Activated naive CD8-positive, alpha-beta T cell treated with anti-CD3 and anti-CD28 coated beads, Interleukin-2, amount 50 U/mL, for 16 hours (primary cell): ENCODE measurements around the gene TOP3B.
"Not testable (repeated sequence)": the region's sequence is repeated elsewhere in the genome, so short reads cannot be mapped to it uniquely, and the experiment has no call there.

Experiments
- DNase-seq: peaks from one replicate; pipeline ENCODE4 v3.0.0-alpha.2; 2020; ENCODE audit warnings: low read depth, low spot score

Gene TOP3B

DNA sequence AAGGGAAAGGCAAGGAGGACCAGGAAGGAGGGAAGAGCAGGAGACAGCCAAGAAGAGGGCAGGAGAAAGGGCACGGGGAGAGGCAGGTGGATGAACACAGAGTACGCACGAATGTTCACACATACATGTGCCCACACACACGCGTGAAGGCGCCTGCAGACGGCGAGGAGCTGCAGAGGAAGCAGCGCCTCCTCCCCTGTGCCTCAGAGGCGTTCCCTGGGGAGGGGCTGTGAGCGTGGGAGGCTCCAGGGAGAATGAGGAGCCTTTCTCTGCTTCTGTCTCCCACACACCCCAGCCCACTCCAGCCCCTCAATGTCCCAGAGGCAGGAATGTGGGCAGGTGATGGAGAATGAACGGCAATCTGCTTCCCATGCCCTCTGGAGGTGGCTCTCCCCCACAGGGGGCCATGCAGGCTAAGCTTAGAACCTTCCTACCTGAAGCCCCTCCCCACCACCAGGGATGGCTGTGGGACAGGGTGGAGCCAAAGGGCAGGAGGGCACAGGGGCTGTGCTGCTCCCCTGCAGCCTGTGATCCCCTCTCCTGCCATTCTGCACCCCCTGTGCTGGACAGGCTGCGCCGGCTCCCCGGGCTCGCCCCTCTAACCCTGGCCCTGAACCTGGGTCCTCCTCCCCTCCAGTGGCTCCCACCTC, 55.3 kb downstream of the TOP3B start:
- DNase-seq, result no peak

- DNase-seq, result no peak
Observed at GRCh38 chr22:21926728-21927127, 55.9 kb downstream of the TOP3B start.

GRCh38 chr22:21923163-21923561, 59.4 kb downstream of the TOP3B start:
- DNase-seq, result no peak

- DNase-seq, result no peak
Observed at GRCh38 chr22:21922370-21923162, 60.0 kb downstream of the TOP3B start.

DNA sequence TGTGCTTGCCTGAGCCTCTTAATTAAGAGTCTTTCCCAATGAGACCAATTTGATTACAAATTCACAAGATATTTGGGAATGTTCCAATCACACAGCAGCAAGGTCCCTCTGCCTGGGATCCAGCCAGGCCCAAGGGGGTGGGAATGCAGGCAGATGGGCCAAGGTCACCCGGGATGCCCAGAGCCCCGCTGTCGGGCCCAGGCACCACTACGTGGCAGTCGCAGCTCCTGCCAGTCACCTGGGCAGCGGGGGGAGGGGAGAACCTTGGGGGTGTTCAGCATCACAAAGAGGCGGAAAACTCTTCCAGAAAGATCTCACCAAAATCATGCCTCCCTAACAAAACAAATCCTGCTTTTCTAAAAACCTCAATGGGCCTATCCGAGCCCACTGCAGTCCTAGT, 60.9 kb downstream of the TOP3B start:
- no peak for DNase-seq

GRCh38 chr22:21921184-21921721, 61.3 kb downstream of the TOP3B start:
- no peak for DNase-seq

- no peak for DNase-seq
Observed at GRCh38 chr22:21920341-21921183, 62.0 kb downstream of the TOP3B start.

GRCh38 chr22:21919526-21920307, 62.9 kb downstream of the TOP3B start:
- DNase-seq, result no peak

DNA sequence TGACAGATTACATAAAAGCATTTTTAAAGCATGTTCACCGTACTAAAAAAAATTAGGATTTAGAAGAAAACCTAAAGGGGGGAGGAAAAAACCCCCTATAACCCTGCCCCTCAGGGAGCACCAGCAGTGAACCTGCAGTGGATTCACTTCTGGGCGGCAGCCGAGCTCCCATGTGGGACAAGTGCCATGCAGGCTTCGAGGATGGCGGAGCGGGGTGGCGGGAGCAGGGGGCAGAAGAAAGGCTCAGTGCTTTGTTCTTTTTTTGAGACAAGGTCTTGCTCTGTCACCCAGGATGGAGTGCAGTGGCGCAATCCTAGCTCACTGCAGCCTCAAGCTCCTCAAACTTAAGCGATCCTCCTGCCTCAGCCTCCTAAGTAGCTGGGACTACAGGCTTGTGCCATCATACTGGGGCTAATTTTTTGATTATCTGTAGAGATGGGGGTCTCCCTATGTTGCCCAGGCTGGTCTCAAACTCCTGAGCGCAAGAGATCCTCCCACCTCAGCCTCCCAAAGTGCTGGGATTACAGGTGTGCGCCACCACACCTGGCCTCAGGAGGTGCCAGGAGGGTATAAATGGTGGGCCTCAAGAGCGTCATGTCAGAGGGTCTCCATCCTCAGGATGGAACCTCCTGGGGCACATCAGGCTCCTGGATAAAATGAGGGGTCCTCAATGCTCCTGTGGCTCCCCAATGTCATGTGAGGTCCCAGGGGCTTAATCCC, 64.0 kb downstream of the TOP3B start:
- DNase-seq, result no peak

- DNase-seq, result no peak
Observed at GRCh38 chr22:21917959-21918261, 64.7 kb downstream of the TOP3B start.

DNA sequence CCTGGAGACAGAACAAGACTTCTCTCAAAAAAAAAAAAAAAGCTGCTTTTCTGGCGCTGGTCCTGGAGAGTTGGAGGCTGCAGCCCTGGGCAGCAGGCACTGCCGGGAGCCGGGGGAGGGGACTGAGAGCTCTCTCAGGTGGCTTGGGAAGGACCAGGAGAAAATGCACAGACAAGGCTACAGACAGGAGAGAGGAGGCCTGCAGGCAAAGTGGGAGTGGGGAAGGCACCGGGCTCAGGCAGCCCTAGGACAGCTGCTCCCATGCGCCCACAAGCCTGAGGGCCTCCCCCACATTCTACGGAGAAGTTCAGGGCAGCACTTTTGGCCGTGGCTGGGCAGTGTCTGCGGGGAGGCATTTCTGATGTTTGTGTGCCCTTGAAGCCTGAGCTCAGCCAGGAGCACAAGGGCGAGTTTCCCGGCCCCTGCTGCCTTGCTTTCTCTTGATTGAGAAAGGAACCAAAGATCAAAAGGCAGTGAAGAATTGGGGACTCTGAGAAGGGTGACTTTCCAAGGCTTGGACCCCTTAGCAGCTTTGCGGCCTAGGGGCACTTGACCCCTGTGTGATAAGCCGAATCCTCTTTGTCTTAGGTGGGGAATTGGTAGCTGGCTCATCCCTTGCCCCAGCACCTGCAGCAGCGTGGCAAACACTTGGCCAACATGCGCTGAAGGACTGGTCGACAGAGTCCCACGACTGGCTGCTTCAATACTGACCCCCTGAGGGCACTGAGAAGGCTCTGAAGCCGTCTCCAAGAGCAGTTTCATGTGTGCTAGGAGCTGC, 65.2 kb downstream of the TOP3B start:
- no peak for DNase-seq

- no peak for DNase-seq
Observed at GRCh38 chr22:21916309-21916918, 66.2 kb downstream of the TOP3B start.

DNA sequence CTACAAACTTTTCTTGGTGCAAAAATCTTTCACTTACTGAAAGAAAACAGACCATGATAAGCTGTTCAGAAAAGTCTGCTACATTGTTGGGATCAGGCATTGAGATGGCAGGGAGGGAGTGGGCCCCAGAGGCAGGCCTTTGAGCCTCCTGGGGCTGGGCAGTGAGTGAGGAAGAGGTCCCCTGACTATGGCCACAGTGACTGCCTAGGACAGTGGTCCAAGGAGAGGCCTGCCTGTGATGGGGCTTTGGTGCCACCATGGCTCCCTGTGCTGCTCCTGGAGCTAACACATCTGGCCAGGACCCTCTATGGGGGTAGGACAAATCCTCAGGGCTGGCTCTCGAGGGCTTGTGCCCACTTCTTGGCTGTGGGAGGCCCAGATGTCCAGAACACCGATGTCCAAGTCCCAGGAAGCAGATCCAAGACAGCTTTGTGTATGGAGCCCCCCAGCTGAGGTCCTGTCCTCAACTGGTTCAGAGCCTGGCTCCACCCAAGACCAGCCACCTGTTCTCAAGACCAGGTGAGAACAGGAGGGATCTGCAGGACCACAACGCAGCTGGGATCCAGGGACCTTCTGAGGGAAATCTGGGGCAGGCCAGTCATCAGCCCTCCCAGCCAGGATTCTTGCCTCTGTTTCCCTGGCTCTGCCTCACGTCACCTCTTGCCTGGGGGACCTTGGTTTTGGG, 66.8 kb downstream of the TOP3B start:
- no peak for DNase-seq

DNA sequence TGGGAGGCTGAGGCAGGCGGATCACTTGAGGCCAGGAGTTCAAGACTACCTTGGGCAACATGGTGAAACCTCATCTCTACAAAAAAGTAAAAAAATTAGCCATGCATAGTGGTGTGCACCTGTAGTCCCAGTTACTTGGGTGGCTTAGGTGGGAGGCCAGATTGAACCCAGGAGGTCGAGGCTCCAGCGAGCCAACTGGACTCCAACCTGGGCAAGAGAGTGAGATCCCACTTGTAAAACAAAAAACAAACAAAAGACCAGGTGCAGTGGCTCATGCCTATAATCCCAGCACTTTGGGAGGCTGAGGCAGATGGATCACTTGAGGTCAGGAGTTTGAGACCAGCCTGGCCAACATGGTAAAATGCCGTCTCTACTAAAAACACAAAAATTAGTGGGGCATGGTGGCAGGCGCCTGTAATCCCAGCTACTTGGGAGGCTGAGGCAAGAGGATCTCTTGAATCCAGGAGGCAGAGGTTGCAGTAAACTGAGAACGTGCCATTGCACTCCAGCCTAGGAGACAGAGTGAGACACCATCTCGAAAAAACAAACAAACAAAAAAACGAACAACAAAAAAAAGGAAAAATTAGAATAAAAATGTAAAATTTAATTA, 68.4 kb downstream of the TOP3B start:
- not testable (repeated sequence) for DNase-seq

DNA sequence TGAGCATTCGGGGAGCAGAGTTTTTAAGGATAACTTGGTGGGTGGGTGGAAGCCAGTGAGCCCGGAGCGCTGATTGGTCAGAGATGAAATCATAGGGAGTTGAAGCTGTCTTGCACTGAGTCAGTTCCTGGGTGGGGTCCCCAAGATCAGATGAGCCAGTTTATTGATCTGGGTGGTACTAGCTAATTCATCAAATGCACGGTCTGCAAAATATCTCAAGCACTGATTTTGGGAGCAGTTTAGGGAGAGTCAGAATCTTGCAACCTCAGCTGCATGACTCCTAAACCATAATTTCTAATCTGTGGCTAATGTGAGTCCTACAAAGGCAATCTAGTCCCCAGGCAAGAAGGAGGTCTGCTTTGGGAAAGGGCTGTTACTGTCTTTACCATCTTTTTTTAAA, 72.2 kb downstream of the TOP3B start:
- DNase-seq, result not testable (repeated sequence)

- DNase-seq, result no peak
Observed at GRCh38 chr22:21909871-21910270, 72.7 kb downstream of the TOP3B start.

GRCh38 chr22:21907638-21908522, 74.7 kb downstream of the TOP3B start:
- DNase-seq, result no peak
